Left lung (tissue), 10 donors: ENCODE results near the gene C4orf54. TPM values are rescaled to one million over a fixed set of nuclear protein-coding genes. Genes with fewer than 3 reads are reported as not detected.

Experiments
- ATAC-seq: fragments of 200-7000 bp; cut with Tn5 transposase; one replicate; pipeline ENCODE4 v1.9.1; 2020; ENCODE audit warnings: moderate library complexity
- DNase-seq, 4 donors: peaks; one replicate each; pipeline ENCODE4 v3.0.0-alpha.2; 2013 to 2020
- H3K27ac ChIP-seq, 2 donors: fragments of 200-600 bp; sonication (generic) in 1 of 2; one replicate each; pipeline versions ENCODE4 v1.5.0 to v1.8.0; 2020 to 2021
- H3K27me3 ChIP-seq, 2 donors: fragments of 200-600 bp; sonication (generic) in 1 of 2; one replicate each; pipeline versions ENCODE4 v1.5.0 to v1.8.0; 2020 to 2021
- H3K36me3 ChIP-seq, 2 donors: fragments of 200-600 bp; sonication (generic) in 1 of 2; one replicate each; pipeline versions ENCODE4 v1.5.0 to v1.8.0; 2020 to 2021
- H3K4me1 ChIP-seq, 2 donors: fragments of 200-600 bp; one replicate each; pipeline ENCODE4 v1.8.0; 2021
- H3K4me3 ChIP-seq, 2 donors: fragments of 200-600 bp; sonication (generic) in 1 of 2; one replicate each; pipeline versions ENCODE4 v1.5.0 to v1.8.0; 2020 to 2021; ENCODE audit warnings: mild to moderate bottlenecking in 1 of 2
- H3K9me3 ChIP-seq, 2 donors: fragments of 200-600 bp; sonication (generic) in 1 of 2; one replicate each; pipeline versions ENCODE4 v1.5.0 to v1.8.0; 2020 to 2021
- intact Hi-C, 2 donors: fragments of 100-400 bp; cut with DNase I; formaldehyde crosslinking; loops; one replicate each; pipeline versions ENCODE4 v1.11.2 to v1.14.2; 2022
- polyA plus RNA-seq, 6 donors: library from polyadenylated mRNA; unstranded; fragments of 120-200 nt; gene quantifications; one replicate each; pipeline ENCODE4 v1.2.1, GENCODE V29; 2013; ENCODE audit not compliant: insufficient read length in 6 of 6
- total RNA-seq, 2 donors: library from RNA; stranded (reverse); fragmentation: NEBNext Ultra II Directional; extraction: Animal tissue kit (Norgen Biotek cat#: 25700); gene quantifications; one replicate each; pipeline ENCODE4 v1.2.1, GENCODE V29; 2021
- TF ChIP-seq, protein P1 (sequence below), 2 donors: fragments of 200-600 bp; sonication (generic) in 1 of 2; IDR thresholded peaks; one replicate each; pipeline versions ENCODE4 v1.5.0 to v1.8.0; 2021; ENCODE audit warnings: antibody characterized with exemption in 2 of 2
- donor health status: DM: no; HTN: yes; CAD: no.
- donor health status: DM: no; HTN: no; CAD: no.

C4orf54 gene
- total and polyA plus RNA-seq, 8 donors: 0.01 to 0.12 (median 0.05) TPM

DNA sequence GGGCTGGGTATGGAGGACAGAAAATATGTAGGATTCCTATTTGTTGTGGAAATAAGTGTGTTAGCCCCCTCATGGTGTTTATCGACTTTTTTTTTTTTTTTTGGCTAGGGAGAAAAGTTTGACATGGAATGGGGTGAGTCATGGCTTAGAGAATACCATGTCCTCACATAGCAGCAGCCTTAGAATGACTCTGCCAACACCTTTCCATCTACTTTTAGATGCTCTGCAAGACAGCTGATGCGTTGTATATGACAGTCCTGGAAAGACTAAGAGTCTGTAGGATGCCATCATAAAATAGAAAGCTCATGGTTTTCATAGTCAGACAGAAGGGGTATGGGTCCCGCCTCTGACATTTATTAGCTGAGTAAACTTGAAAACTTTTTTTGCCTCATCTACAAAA, 45.3 kb downstream of the C4orf54 start:
- intact Hi-C loops: no loop called here
- no peak for DNase-seq
- Histone ChIP-seq H3K27ac (no peak overlapping the region), H3K36me3 (no peaks in the 10 kb centered on the region), H3K9me3 (no peaks in the 10 kb centered on the region), H3K4me1 (no peaks in the 10 kb centered on the region), H3K4me3 (no peak overlapping the region), H3K27me3 (no peaks in the 10 kb centered on the region)
- TF ChIP-seq, protein P1, sequence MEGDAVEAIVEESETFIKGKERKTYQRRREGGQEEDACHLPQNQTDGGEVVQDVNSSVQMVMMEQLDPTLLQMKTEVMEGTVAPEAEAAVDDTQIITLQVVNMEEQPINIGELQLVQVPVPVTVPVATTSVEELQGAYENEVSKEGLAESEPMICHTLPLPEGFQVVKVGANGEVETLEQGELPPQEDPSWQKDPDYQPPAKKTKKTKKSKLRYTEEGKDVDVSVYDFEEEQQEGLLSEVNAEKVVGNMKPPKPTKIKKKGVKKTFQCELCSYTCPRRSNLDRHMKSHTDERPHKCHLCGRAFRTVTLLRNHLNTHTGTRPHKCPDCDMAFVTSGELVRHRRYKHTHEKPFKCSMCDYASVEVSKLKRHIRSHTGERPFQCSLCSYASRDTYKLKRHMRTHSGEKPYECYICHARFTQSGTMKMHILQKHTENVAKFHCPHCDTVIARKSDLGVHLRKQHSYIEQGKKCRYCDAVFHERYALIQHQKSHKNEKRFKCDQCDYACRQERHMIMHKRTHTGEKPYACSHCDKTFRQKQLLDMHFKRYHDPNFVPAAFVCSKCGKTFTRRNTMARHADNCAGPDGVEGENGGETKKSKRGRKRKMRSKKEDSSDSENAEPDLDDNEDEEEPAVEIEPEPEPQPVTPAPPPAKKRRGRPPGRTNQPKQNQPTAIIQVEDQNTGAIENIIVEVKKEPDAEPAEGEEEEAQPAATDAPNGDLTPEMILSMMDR (IDR thresholded peaks at IDR 0.05): no peak
- no peak for ATAC-seq

DNA sequence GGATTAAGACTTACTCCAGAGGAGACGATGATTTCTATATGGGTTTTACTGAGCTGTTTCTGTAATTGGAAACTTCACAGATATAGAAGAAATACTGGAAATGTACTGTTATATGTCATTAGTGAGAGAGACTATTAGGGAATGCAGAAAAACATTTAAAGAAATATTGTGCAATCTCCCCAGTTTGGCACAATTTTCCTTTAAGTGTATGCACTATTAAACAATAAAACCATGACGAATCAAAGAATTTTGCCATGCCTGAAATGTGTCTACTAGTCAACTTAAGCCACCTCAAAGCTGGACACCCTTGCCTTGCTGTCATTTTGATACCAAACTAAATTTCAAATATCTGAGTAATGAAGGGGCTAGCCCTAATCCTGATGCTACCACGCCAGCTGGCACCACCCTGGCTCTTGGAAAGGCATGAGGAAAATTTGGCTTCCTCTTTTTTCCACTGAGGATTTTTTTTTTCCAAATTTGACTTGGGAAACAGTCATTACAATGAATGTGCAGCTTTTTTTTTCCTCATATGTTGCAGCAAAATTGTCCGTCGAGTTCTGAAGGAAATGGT, 46.9 kb downstream of the C4orf54 start:
- Histone ChIP-seq H3K9me3 (no peaks in the 10 kb centered on the region), H3K36me3 (no peaks in the 10 kb centered on the region), H3K4me1 (no peaks in the 10 kb centered on the region), H3K27me3 (no peaks in the 10 kb centered on the region), H3K27ac (no peak overlapping the region), H3K4me3 (no peak overlapping the region)
- TF ChIP-seq, protein P1 (IDR thresholded peaks at IDR 0.05): no peak
- ATAC-seq (no peak), DNase-seq (peak in 2 of 4 donors; percentile 56 to 69)
- intact Hi-C loops: no loop called here

DNA sequence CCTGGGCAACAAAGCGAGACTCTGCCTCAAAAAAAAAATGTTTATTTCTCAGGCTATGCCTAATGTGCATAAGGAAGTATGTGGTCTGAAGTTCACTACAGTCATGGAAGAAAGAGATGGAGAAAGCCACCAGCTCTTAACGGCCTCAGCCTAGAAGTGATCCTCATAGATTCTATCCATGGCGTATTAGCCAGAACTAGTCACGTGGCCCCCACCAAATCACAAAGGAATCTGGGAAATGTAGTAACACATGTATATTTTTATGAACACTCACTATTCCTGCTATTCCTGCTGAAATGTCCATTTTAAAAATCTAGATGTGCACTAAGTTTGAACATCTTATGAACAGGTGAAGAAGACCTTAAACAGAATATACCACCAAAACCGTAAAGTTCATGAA, 49.2 kb downstream of the C4orf54 start:
- Histone ChIP-seq H3K9me3 (no peaks in the 10 kb centered on the region), H3K27me3 (no peaks in the 10 kb centered on the region), H3K36me3 (no peaks in the 10 kb centered on the region), H3K4me1 (no peaks in the 10 kb centered on the region), H3K27ac (no peak overlapping the region), H3K4me3 (no peak overlapping the region)
- TF ChIP-seq, protein P1 (IDR thresholded peaks at IDR 0.05): no peak
- DNase-seq: no peak
- intact Hi-C loops: no loop called here
- no peak for ATAC-seq

Other genes with a start within 250 kb of the C4orf54 start
- 1 to 10 TPM in 1 of 2 donors, not detected in 1; 1.4 TPM for gene ADH7, start 222.5 kb downstream of the C4orf54 start, total RNA-seq
- gene ADH7, start 222.5 kb downstream of the C4orf54 start, polyA plus RNA-seq: under 1 TPM in 2 of 6 donors, not detected in 4; 0.07 to 0.13 TPM
- not detected for gene C4orf17, start 146.8 kb downstream of the C4orf54 start, total RNA-seq
- not detected for gene C4orf17, start 146.8 kb downstream of the C4orf54 start, polyA plus RNA-seq
- 1 to 10 TPM; 5.1 to 6.9 TPM for gene TRMT10A, start 93.8 kb downstream of the C4orf54 start, total RNA-seq
- gene TRMT10A, start 93.8 kb downstream of the C4orf54 start, polyA plus RNA-seq: 10 to 100 TPM; 12.0 to 15.1 (median 14.0) TPM
- gene MTTP, start 83.0 kb downstream of the C4orf54 start, total RNA-seq: under 1 TPM; 0.23 to 0.92 TPM
- 1 to 10 TPM in 1 of 6 donors, under 1 TPM in 5; 0.21 to 1.2 (median 0.66) TPM for gene MTTP, start 83.0 kb downstream of the C4orf54 start, polyA plus RNA-seq
- gene DAPP1, start 159.0 kb upstream of the C4orf54 start, total RNA-seq: 10 to 100 TPM in 1 of 2 donors, 1 to 10 TPM in 1; 4.1 to 11.9 TPM
- 1 to 10 TPM; 1.5 to 3.9 (median 2.8) TPM for gene DAPP1, start 159.0 kb upstream of the C4orf54 start, polyA plus RNA-seq
- gene LAMTOR3, start 236.6 kb upstream of the C4orf54 start, total RNA-seq: 10 to 100 TPM; 41.9 to 47.4 TPM
- 10 to 100 TPM; 64.8 to 79.6 (median 72.9) TPM for gene LAMTOR3, start 236.6 kb upstream of the C4orf54 start, polyA plus RNA-seq